GM12874 (cell line): ENCODE results near the gene KCNJ14.

Experiments used
- CTCF ChIP-seq: IDR thresholded peaks from 2 replicates; pipeline ENCODE4 v1.5.1; 2011; ENCODE audit warnings: low read depth, mild to moderate bottlenecking, control low read depth, low read length, moderate library complexity; ENCODE audit not compliant: insufficient read depth

KCNJ14 gene

GRCh38 chr19:48446579-48446978 is 8.8 kb upstream of the KCNJ14 start:
- no peak for TF ChIP-seq CTCF

GRCh38 chr19:48448563-48448962 is 6.8 kb upstream of the KCNJ14 start:
- no peak for TF ChIP-seq CTCF

GRCh38 chr19:48450441-48450840 is 4.9 kb upstream of the KCNJ14 start:
- no peak for TF ChIP-seq CTCF

GRCh38 chr19:48450863-48451262 is 4.5 kb upstream of the KCNJ14 start:
- no peak for TF ChIP-seq CTCF

- no peak for TF ChIP-seq CTCF
Observed at GRCh38 chr19:48451624-48452023, 3.8 kb upstream of the KCNJ14 start.

- TF ChIP-seq CTCF = no peak
Observed at GRCh38 chr19:48452289-48453190, 2.8 kb upstream of the KCNJ14 start.

GRCh38 chr19:48454150-48454730 is 1.1 kb upstream of the KCNJ14 start:
- TF ChIP-seq CTCF = no peak
